Kidney (tissue), 14 donors: ENCODE data around the gene ACTR2. TPM values are rescaled to one million over a fixed set of nuclear protein-coding genes. Genes with fewer than 3 reads are reported as not detected.
A peak's percentile ranks its signal among the peaks of the same experiment; 100 is the strongest.

Source experiments
- DNase-seq, 5 donors: peaks; one replicate each; pipeline ENCODE4 v3.0.0-alpha.2; 2013 to 2020
- FAIRE-seq: peaks from 2 replicates; lab custom pipeline; 2012; peaks lifted over from hg19 to GRCh38; lab: Jason Lieb, UNC
- H3K27ac ChIP-seq, 2 donors: one replicate each; pipeline ENCODE4 v1.7.0; 2013; ENCODE audit warnings: low read depth in 2 of 2, low read length in 2 of 2, inconsistent platforms in 1 of 2
- H3K27me3 ChIP-seq: one replicate; pipeline ENCODE4 v1.7.1; 2013; ENCODE audit warnings: low read length, inconsistent platforms; ENCODE audit not compliant: control insufficient read depth, insufficient read depth
- H3K36me3 ChIP-seq, 3 donors: one replicate each; pipeline versions ENCODE4 v1.7.0 to v1.7.1; 2013; ENCODE audit warnings: low read length in 3 of 3, control low read depth in 1 of 3, inconsistent platforms in 1 of 3; ENCODE audit not compliant: insufficient read depth in 3 of 3, control insufficient read depth in 2 of 3
- H3K4me1 ChIP-seq, 3 donors: one replicate each; pipeline versions ENCODE4 v1.7.0 to v1.7.1; 2013; ENCODE audit warnings: low read length in 3 of 3, inconsistent platforms in 1 of 3, low read depth in 1 of 3; ENCODE audit not compliant: control insufficient read depth in 2 of 3, insufficient read depth in 2 of 3
- H3K4me3 ChIP-seq, 3 donors: one replicate each; pipeline versions ENCODE4 v1.7.0 to v1.8.1; 2013; ENCODE audit warnings: low read length in 3 of 3, control low read depth in 1 of 3, inconsistent platforms in 1 of 3
- H3K9ac ChIP-seq, 3 donors: one replicate each; pipeline versions ENCODE4 v1.7.0 to v1.7.1; 2013; ENCODE audit warnings: low read length in 3 of 3, control low read depth in 1 of 3, inconsistent platforms in 1 of 3
- H3K9me3 ChIP-seq, 3 donors: one replicate each; pipeline versions ENCODE4 v1.7.0 to v1.7.1; 2013; ENCODE audit warnings: low read length in 3 of 3, control low read depth in 1 of 3, inconsistent platforms in 1 of 3; ENCODE audit not compliant: control insufficient read depth in 2 of 3, insufficient read depth in 1 of 3
- intact Hi-C: fragments of 100-400 bp; cut with DNase I; formaldehyde crosslinking; loops from one replicate; pipeline ENCODE4 v1.11.1; 2022
- polyA plus RNA-seq: library from polyadenylated mRNA; stranded (reverse); fragments of 350-450 nt; fragmentation: Illumina TruSeq; extraction: RNeasy Lipid Tissue Mini Kit (QIAGEN cat#74804); gene quantifications from one replicate; pipeline ENCODE4 v1.2.3, GENCODE V29; 2014; ENCODE audit warnings: low read depth, low replicate concordance; ENCODE audit not compliant: insufficient read depth
- total RNA-seq: library from RNA; stranded (reverse); fragmentation: NEBNext Ultra II Directional; extraction: Animal tissue kit (Norgen Biotek cat#: 25700); gene quantifications from one replicate; pipeline ENCODE4 v1.2.1, GENCODE V29; 2021
- TF ChIP-seq, protein P1 (sequence below): IDR thresholded peaks from 3 replicates; pipeline ENCODE4 v1.5.1; 2012; ENCODE audit warnings: mild to moderate bottlenecking, moderate library complexity, borderline replicate concordance; ENCODE audit not compliant: insufficient read depth; ENCODE audit errors: extremely low read depth
- donor health status: control.
- donor health status: control.
- donor health status: control.
- donor health status: control.
- donor health status: control.
- donor health status: DM: yes; HTN: yes; CAD: no.
- donor health status: Normal renal cell carcinoma (clear cell type).

ACTR2 gene
- total and polyA plus RNA-seq, 2 donors from 2014 or later = 38.5 to 230 TPM

- intact Hi-C loops = no loop called here
- no peak for DNase-seq
- Histone ChIP-seq H3K4me1 (peaks cover 0 to 10% (median 0%) of the 10 kb centered on the region in 3 donors), H3K27ac (no peak overlapping the region), H3K9me3 (no peaks in the 10 kb centered on the region), H3K9ac (no peak overlapping the region), H3K4me3 (no peak overlapping the region), H3K27me3 (no peaks in the 10 kb centered on the region), H3K36me3 (no peaks in the 10 kb centered on the region)
- no peak for FAIRE-seq
- TF ChIP-seq, protein P1, sequence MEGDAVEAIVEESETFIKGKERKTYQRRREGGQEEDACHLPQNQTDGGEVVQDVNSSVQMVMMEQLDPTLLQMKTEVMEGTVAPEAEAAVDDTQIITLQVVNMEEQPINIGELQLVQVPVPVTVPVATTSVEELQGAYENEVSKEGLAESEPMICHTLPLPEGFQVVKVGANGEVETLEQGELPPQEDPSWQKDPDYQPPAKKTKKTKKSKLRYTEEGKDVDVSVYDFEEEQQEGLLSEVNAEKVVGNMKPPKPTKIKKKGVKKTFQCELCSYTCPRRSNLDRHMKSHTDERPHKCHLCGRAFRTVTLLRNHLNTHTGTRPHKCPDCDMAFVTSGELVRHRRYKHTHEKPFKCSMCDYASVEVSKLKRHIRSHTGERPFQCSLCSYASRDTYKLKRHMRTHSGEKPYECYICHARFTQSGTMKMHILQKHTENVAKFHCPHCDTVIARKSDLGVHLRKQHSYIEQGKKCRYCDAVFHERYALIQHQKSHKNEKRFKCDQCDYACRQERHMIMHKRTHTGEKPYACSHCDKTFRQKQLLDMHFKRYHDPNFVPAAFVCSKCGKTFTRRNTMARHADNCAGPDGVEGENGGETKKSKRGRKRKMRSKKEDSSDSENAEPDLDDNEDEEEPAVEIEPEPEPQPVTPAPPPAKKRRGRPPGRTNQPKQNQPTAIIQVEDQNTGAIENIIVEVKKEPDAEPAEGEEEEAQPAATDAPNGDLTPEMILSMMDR = no peak
Observed at GRCh38 chr2:65305934-65306333, 78.3 kb downstream of the ACTR2 start.

- intact Hi-C loops = no loop called here
- H3K27ac ChIP-seq = peak overlapping the region in 1 of 2 donors; percentile 46
Observed at GRCh38 chr2:65309699-65310098, 82.1 kb downstream of the ACTR2 start.

DNA sequence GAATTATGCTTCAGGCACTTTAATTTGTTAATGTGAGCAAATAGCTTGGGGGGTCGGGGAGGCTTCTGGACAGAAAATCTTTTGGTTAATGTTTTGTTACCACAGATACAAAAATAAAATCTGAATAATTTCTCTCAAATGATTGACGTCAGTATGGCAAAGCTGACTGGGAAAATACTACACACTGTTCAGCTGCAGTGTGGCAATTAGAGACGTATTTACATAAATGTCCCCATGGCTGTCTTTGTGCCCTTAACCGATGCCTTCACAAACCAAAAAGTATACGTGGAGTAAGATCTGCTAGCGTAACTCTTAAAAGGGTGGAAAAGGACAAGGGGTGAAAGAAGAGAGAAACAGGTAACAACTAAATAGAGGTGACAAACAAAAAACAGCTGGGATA lies 83.4 kb downstream of the ACTR2 start:
- Histone ChIP-seq H3K27me3 (no peaks in the 10 kb centered on the region), H3K27ac (peak overlapping the region in 1 of 2 donors; percentile 9), H3K9ac (no peak overlapping the region), H3K9me3 (no peaks in the 10 kb centered on the region), H3K4me3 (no peak overlapping the region), H3K4me1 (peaks cover 0 to 5% (median 0%) of the 10 kb centered on the region in 3 donors), H3K36me3 (peaks cover 2 to 27% (median 20%) of the 10 kb centered on the region in 3 donors)
- intact Hi-C loops = no loop called here
- TF ChIP-seq, protein P1 = no peak
- no peak for FAIRE-seq
- DNase-seq = no peak

More at GRCh38 chr2:65309699-65310098, 82.1 kb downstream of the ACTR2 start:
- H3K9me3 ChIP-seq = no peaks in the 10 kb centered on the region
- FAIRE-seq (no peak), DNase-seq (no peak)
- peaks cover 0 to 18% (median 15%) of the 10 kb centered on the region in 3 donors for H3K36me3 ChIP-seq
- peak overlapping the region in 1 of 3 donors; percentile 7 for H3K9ac ChIP-seq
- no peak overlapping the region for H3K4me3 ChIP-seq
- no peaks in the 10 kb centered on the region for H3K27me3 ChIP-seq
- H3K4me1 ChIP-seq = peaks cover 0 to 5% (median 0%) of the 10 kb centered on the region in 3 donors
- TF ChIP-seq, protein P1 = no peak

DNA sequence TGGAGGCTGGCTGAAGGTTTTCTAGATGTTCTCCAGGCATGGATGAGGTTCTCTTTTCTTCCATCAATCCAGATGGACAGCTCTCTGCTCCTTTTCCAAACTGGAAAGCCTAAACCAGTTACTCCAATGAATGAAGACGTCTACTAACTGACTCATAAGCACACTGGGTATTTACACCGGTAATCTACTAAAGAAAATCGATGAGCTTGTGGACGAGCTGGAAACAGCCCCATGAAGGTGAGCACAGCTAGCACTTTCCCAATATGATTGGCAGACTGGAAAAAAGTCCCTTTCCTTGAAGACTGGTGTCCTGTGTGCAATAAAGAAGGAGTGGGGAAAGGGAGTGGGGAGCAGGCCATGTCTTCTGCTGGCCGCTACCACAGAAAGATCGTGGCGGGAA lies 84.0 kb downstream of the ACTR2 start:
- TF ChIP-seq, protein P1 = no peak
- Histone ChIP-seq H3K27ac (no peak overlapping the region), H3K27me3 (no peaks in the 10 kb centered on the region), H3K9me3 (no peaks in the 10 kb centered on the region), H3K9ac (no peak overlapping the region), H3K4me1 (peaks cover 0 to 7% (median 0%) of the 10 kb centered on the region in 3 donors), H3K36me3 (peaks cover 2 to 32% (median 26%) of the 10 kb centered on the region in 3 donors), H3K4me3 (no peak overlapping the region)
- DNase-seq (no peak), FAIRE-seq (no peak)
- intact Hi-C loops = no loop called here
